DOHH2 (cell line): ENCODE measurements around the gene GALNTL6.

Experiments
- EZH2phosphoT487 ChIP-seq: fragments of 200-600 bp; sonication (generic); IDR thresholded peaks from 2 replicates; pipeline ENCODE4 v1.6.1; 2017; ENCODE audit warnings: borderline replicate concordance, mild to moderate bottlenecking, antibody characterized with exemption, low read length, moderate library complexity, mixed read lengths
- TF ChIP-seq, protein P1 (sequence below): fragments of 200-600 bp; sonication (generic); IDR thresholded peaks from one replicate; pipeline ENCODE4 v1.5.1; 2014; ENCODE audit warnings: antibody characterized with exemption, mild to moderate bottlenecking, low read depth, low read length; ENCODE audit not compliant: poor library complexity, severe bottlenecking

DNA sequence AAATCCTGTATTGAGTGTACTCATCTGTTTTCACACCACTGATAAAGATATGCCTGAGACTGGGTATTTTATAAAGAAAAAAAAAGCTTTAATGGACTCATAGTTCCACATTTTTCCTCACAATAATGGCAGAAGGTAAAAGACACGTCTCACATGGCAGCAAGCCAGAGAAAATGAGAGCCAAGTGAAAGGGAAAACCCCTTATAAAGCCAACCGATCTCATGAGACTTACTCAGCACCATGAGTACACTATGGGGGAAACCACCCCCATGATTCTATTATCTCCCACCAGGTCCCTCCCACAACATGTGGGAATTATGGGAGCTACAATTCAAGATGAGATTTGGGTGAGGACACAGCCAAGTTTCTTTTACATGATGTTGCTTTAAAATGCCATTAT is 171.9 kb downstream of the GALNTL6 start:
- TF ChIP-seq, protein P1, sequence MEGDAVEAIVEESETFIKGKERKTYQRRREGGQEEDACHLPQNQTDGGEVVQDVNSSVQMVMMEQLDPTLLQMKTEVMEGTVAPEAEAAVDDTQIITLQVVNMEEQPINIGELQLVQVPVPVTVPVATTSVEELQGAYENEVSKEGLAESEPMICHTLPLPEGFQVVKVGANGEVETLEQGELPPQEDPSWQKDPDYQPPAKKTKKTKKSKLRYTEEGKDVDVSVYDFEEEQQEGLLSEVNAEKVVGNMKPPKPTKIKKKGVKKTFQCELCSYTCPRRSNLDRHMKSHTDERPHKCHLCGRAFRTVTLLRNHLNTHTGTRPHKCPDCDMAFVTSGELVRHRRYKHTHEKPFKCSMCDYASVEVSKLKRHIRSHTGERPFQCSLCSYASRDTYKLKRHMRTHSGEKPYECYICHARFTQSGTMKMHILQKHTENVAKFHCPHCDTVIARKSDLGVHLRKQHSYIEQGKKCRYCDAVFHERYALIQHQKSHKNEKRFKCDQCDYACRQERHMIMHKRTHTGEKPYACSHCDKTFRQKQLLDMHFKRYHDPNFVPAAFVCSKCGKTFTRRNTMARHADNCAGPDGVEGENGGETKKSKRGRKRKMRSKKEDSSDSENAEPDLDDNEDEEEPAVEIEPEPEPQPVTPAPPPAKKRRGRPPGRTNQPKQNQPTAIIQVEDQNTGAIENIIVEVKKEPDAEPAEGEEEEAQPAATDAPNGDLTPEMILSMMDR, result no peak
- no peak for TF ChIP-seq EZH2phosphoT487
